Skeletal muscle satellite cell (primary cell): ENCODE data around the gene FGR. TPM values are rescaled to one million over a fixed set of nuclear protein-coding genes. Genes with fewer than 3 reads are reported as not detected.

ENCODE experiments used
- H3K27me3 ChIP-seq: 2 replicates; pipeline ENCODE4 v1.7.0; 2013; ENCODE audit warnings: low read length; ENCODE audit not compliant: control insufficient read depth, insufficient read depth
- H3K36me3 ChIP-seq: 2 replicates; pipeline ENCODE4 v1.7.0; 2013; ENCODE audit warnings: mild to moderate bottlenecking, control low read depth, low read length; ENCODE audit not compliant: insufficient read depth
- H3K4me1 ChIP-seq: 2 replicates; pipeline ENCODE4 v1.7.0; 2013; ENCODE audit warnings: low read length; ENCODE audit not compliant: control insufficient read depth, insufficient read depth
- H3K4me2 ChIP-seq: 2 replicates; pipeline ENCODE4 v1.7.0; 2013; ENCODE audit warnings: mild to moderate bottlenecking, low read length
- H3K4me3 ChIP-seq: 2 replicates; pipeline ENCODE4 v1.7.0; 2013; ENCODE audit warnings: low read length
- H3K9ac ChIP-seq: 2 replicates; pipeline ENCODE4 v1.7.0; 2013; ENCODE audit warnings: mild to moderate bottlenecking, low read depth, low read length, moderate library complexity
- H3K9me3 ChIP-seq: replicated peaks from 2 replicates; pipeline ENCODE4 v1.7.0; 2013; ENCODE audit warnings: mild to moderate bottlenecking, control low read depth, low read length
- small RNA-seq: library from RNA; depleted of rRNA; stranded (forward); fragments of <200 nt; gene quantifications from one replicate; pipeline ENCODE3, GENCODE V24; 2012

Gene FGR

GRCh38 chr1:27563341-27563590 lies 71.7 kb downstream of the FGR start:
- no peak overlapping the region for H3K9ac ChIP-seq
- H3K4me1 ChIP-seq: peaks cover 89% of the 10 kb centered on the region
- H3K4me2 ChIP-seq: peak overlapping the region; percentile 57
- no peak overlapping the region for H3K4me3 ChIP-seq
- no peaks in the 10 kb centered on the region for H3K9me3 ChIP-seq
- H3K27me3 ChIP-seq: no peaks in the 10 kb centered on the region
- H3K36me3 ChIP-seq: peaks cover 4% of the 10 kb centered on the region

GRCh38 chr1:27562534-27563340 lies 72.2 kb downstream of the FGR start:
- no peak overlapping the region for H3K4me3 ChIP-seq
- peaks cover 10% of the 10 kb centered on the region for H3K36me3 ChIP-seq
- no peaks in the 10 kb centered on the region for H3K9me3 ChIP-seq
- peaks cover 89% of the 10 kb centered on the region for H3K4me1 ChIP-seq
- H3K4me2 ChIP-seq: peak overlapping the region; percentile 40
- peak overlapping the region; percentile 16 for H3K9ac ChIP-seq
- no peaks in the 10 kb centered on the region for H3K27me3 ChIP-seq

Small RNAs within 50 kb of the gene (small RNA-seq; reads per million reads assigned to genes)
- not detected for gene AL031729.1
- gene RNU6-949P: not detected
